ENCODE data around the gene OCA2.
A peak's percentile ranks its signal among the peaks of the same experiment; 100 is the strongest.

Gene OCA2

GRCh38 chr15:28113394-28114113 is 14.4 kb upstream of the OCA2 start:
- no peak overlapping the region for H3K4me3 Mint-ChIP-seq
- H3K27me3 Mint-ChIP-seq = no peaks in the 10 kb centered on the region
- no peaks in the 10 kb centered on the region for H3K4me1 Mint-ChIP-seq
- no peak overlapping the region for H3K27ac Mint-ChIP-seq
- H3K36me3 Mint-ChIP-seq = peaks cover 14% of the 10 kb centered on the region
- H3K9me3 Mint-ChIP-seq = no peaks in the 10 kb centered on the region

- no peaks in the 10 kb centered on the region for H3K27me3 Mint-ChIP-seq
- no peaks in the 10 kb centered on the region for H3K4me1 Mint-ChIP-seq
- H3K9me3 Mint-ChIP-seq = no peaks in the 10 kb centered on the region
- H3K27ac Mint-ChIP-seq = peak overlapping the region; percentile 46
- no peak overlapping the region for H3K4me3 Mint-ChIP-seq
- H3K36me3 Mint-ChIP-seq = peaks cover 14% of the 10 kb centered on the region
These were observed 13.8 kb upstream of the OCA2 start for GRCh38 chr15:28112962-28113361.

- no peaks in the 10 kb centered on the region for H3K4me1 Mint-ChIP-seq
- peaks cover 12% of the 10 kb centered on the region for H3K36me3 Mint-ChIP-seq
- H3K27me3 Mint-ChIP-seq = no peaks in the 10 kb centered on the region
- no peaks in the 10 kb centered on the region for H3K9me3 Mint-ChIP-seq
- H3K4me3 Mint-ChIP-seq = no peak overlapping the region
- H3K27ac Mint-ChIP-seq = no peak overlapping the region
These were observed 13.1 kb upstream of the OCA2 start for GRCh38 chr15:28112101-28112760.

- no peaks in the 10 kb centered on the region for H3K4me1 Mint-ChIP-seq
- H3K36me3 Mint-ChIP-seq = peaks cover 12% of the 10 kb centered on the region
- peaks cover 2% of the 10 kb centered on the region for H3K27me3 Mint-ChIP-seq
These were observed 12.4 kb upstream of the OCA2 start for GRCh38 chr15:28111543-28111942.

GRCh38 chr15:28110481-28110881 is 11.4 kb upstream of the OCA2 start:
- H3K27ac Mint-ChIP-seq = no peak overlapping the region
- H3K36me3 Mint-ChIP-seq = peaks cover 11% of the 10 kb centered on the region
- peaks cover 7% of the 10 kb centered on the region for H3K27me3 Mint-ChIP-seq
- H3K9me3 Mint-ChIP-seq = no peaks in the 10 kb centered on the region
- H3K4me1 Mint-ChIP-seq = peaks cover 5% of the 10 kb centered on the region
- no peak overlapping the region for H3K4me3 Mint-ChIP-seq

More at GRCh38 chr15:28111543-28111942, 12.4 kb upstream of the OCA2 start:
- Mint-ChIP-seq H3K9me3 (no peaks in the 10 kb centered on the region), H3K4me3 (no peak overlapping the region), H3K27ac (no peak overlapping the region)

- H3K27ac Mint-ChIP-seq = peak overlapping the region; percentile 3
- H3K4me3 Mint-ChIP-seq = no peak overlapping the region
- peaks cover 8% of the 10 kb centered on the region for H3K4me1 Mint-ChIP-seq
- peaks cover 10% of the 10 kb centered on the region for H3K36me3 Mint-ChIP-seq
- peaks cover 8% of the 10 kb centered on the region for H3K27me3 Mint-ChIP-seq
- no peaks in the 10 kb centered on the region for H3K9me3 Mint-ChIP-seq
These were observed 10.7 kb upstream of the OCA2 start for GRCh38 chr15:28109626-28110455.

- Mint-ChIP-seq H3K36me3 (peaks cover 9% of the 10 kb centered on the region), H3K9me3 (no peaks in the 10 kb centered on the region), H3K27me3 (peaks cover 20% of the 10 kb centered on the region), H3K4me1 (peaks cover 9% of the 10 kb centered on the region), H3K27ac (no peak overlapping the region), H3K4me3 (peak overlapping the region; percentile 83)
These were observed 8.8 kb upstream of the OCA2 start for GRCh38 chr15:28107904-28108275.

- Mint-ChIP-seq H3K36me3 (peaks cover 8% of the 10 kb centered on the region), H3K4me3 (peak overlapping the region; percentile 83), H3K9me3 (no peaks in the 10 kb centered on the region), H3K27me3 (peaks cover 20% of the 10 kb centered on the region), H3K4me1 (peaks cover 9% of the 10 kb centered on the region), H3K27ac (no peak overlapping the region)
These were observed 8.2 kb upstream of the OCA2 start for GRCh38 chr15:28107111-28107903.

GRCh38 chr15:28106294-28107110 is 7.4 kb upstream of the OCA2 start:
- H3K4me1 Mint-ChIP-seq = peaks cover 9% of the 10 kb centered on the region
- H3K27me3 Mint-ChIP-seq = peaks cover 20% of the 10 kb centered on the region
- H3K27ac Mint-ChIP-seq = no peak overlapping the region
- no peaks in the 10 kb centered on the region for H3K9me3 Mint-ChIP-seq
- H3K4me3 Mint-ChIP-seq = peak overlapping the region; percentile 62
- H3K36me3 Mint-ChIP-seq = peaks cover under 1% of the 10 kb centered on the region

GRCh38 chr15:28105793-28106192 is 6.7 kb upstream of the OCA2 start:
- H3K4me3 Mint-ChIP-seq = peak overlapping the region; percentile 62
- no peak overlapping the region for H3K27ac Mint-ChIP-seq
- no peaks in the 10 kb centered on the region for H3K9me3 Mint-ChIP-seq
- H3K4me1 Mint-ChIP-seq = peaks cover 9% of the 10 kb centered on the region
- no peaks in the 10 kb centered on the region for H3K36me3 Mint-ChIP-seq
- peaks cover 20% of the 10 kb centered on the region for H3K27me3 Mint-ChIP-seq

GRCh38 chr15:28105224-28105791 is 6.2 kb upstream of the OCA2 start:
- H3K4me3 Mint-ChIP-seq = peak overlapping the region; percentile 11
- H3K27ac Mint-ChIP-seq = no peak overlapping the region
- H3K36me3 Mint-ChIP-seq = no peaks in the 10 kb centered on the region
- H3K9me3 Mint-ChIP-seq = no peaks in the 10 kb centered on the region
- H3K27me3 Mint-ChIP-seq = peaks cover 21% of the 10 kb centered on the region
- H3K4me1 Mint-ChIP-seq = peaks cover 9% of the 10 kb centered on the region

- Mint-ChIP-seq H3K4me1 (peaks cover 13% of the 10 kb centered on the region), H3K9me3 (no peaks in the 10 kb centered on the region), H3K27ac (no peak overlapping the region), H3K4me3 (no peak overlapping the region), H3K36me3 (no peaks in the 10 kb centered on the region), H3K27me3 (peaks cover 29% of the 10 kb centered on the region)
These were observed 5.2 kb upstream of the OCA2 start for GRCh38 chr15:28104326-28104725.

- H3K4me1 Mint-ChIP-seq = peaks cover 16% of the 10 kb centered on the region
- no peaks in the 10 kb centered on the region for H3K9me3 Mint-ChIP-seq
- H3K4me3 Mint-ChIP-seq = no peak overlapping the region
- H3K36me3 Mint-ChIP-seq = no peaks in the 10 kb centered on the region
- peaks cover 30% of the 10 kb centered on the region for H3K27me3 Mint-ChIP-seq
- H3K27ac Mint-ChIP-seq = no peak overlapping the region
These were observed 4.7 kb upstream of the OCA2 start for GRCh38 chr15:28103831-28104230.

- no peak overlapping the region for H3K27ac Mint-ChIP-seq
- peaks cover 41% of the 10 kb centered on the region for H3K27me3 Mint-ChIP-seq
- no peaks in the 10 kb centered on the region for H3K36me3 Mint-ChIP-seq
- H3K4me1 Mint-ChIP-seq = peaks cover 27% of the 10 kb centered on the region
- H3K9me3 Mint-ChIP-seq = no peaks in the 10 kb centered on the region
- H3K4me3 Mint-ChIP-seq = no peak overlapping the region
These were observed 2.9 kb upstream of the OCA2 start for GRCh38 chr15:28101983-28102441.

Data from activated naive CD4-positive, alpha-beta T cell treated with anti-CD3 and anti-CD28 coated beads, Interleukin-2, amount 50 U/mL, for 24 hours (primary cell).